UCSD-AML1 (cell line): ENCODE measurements around the gene ISCU.
"Not testable (repeated sequence)": the region's sequence is repeated elsewhere in the genome, so short reads cannot be mapped to it uniquely, and the experiment has no call there.

Source experiments
- DNase-seq: peaks from one replicate; lab custom pipeline; 2025; ENCODE audit not compliant: unreplicated experiment; lab: John Stamatoyannopoulos, UW

Gene ISCU

GRCh38 chr12:108568338-108569154 is 6.2 kb downstream of the ISCU start:
- DNase-seq: no peak

- no peak for DNase-seq
Observed at GRCh38 chr12:108570743-108571608, 8.6 kb downstream of the ISCU start.

GRCh38 chr12:108571609-108572165 is 9.3 kb downstream of the ISCU start:
- no peak for DNase-seq

- no peak for DNase-seq
Observed at GRCh38 chr12:108572166-108572790, 9.9 kb downstream of the ISCU start.

- DNase-seq: no peak
Observed at GRCh38 chr12:108573317-108573716, 10.9 kb downstream of the ISCU start.

GRCh38 chr12:108574276-108574675 is 11.9 kb downstream of the ISCU start:
- not testable (repeated sequence) for DNase-seq

- no peak for DNase-seq
Observed at GRCh38 chr12:108575199-108575912, 13.0 kb downstream of the ISCU start.

- no peak for DNase-seq
Observed at GRCh38 chr12:108576660-108577234, 14.4 kb downstream of the ISCU start.

GRCh38 chr12:108577458-108577857 is 15.1 kb downstream of the ISCU start:
- DNase-seq: no peak

GRCh38 chr12:108578264-108578663 is 15.9 kb downstream of the ISCU start:
- no peak for DNase-seq

- DNase-seq: no peak
Observed at GRCh38 chr12:108578813-108579212, 16.4 kb downstream of the ISCU start.

GRCh38 chr12:108580531-108580930 is 18.1 kb downstream of the ISCU start:
- DNase-seq: no peak

- DNase-seq: no peak
Observed at GRCh38 chr12:108581311-108582227, 19.2 kb downstream of the ISCU start.

- no peak for DNase-seq
Observed at GRCh38 chr12:108582509-108582908, 20.1 kb downstream of the ISCU start.

- DNase-seq: no peak
Observed at GRCh38 chr12:108582978-108583770, 20.8 kb downstream of the ISCU start.

GRCh38 chr12:108583991-108584390 is 21.6 kb downstream of the ISCU start:
- DNase-seq: no peak

GRCh38 chr12:108584456-108585065 is 22.2 kb downstream of the ISCU start:
- no peak for DNase-seq

GRCh38 chr12:108585864-108586263 is 23.5 kb downstream of the ISCU start:
- DNase-seq: no peak
